ENCODE results near the gene MRPL20.
"Not testable (repeated sequence)": the region's sequence is repeated elsewhere in the genome, so short reads cannot be mapped to it uniquely, and the experiment has no call there.

The MRPL20 gene

GRCh38 chr1:1425753-1426495 lies 18.8 kb upstream of the MRPL20 start:
- DNase-seq: no peak

DNA sequence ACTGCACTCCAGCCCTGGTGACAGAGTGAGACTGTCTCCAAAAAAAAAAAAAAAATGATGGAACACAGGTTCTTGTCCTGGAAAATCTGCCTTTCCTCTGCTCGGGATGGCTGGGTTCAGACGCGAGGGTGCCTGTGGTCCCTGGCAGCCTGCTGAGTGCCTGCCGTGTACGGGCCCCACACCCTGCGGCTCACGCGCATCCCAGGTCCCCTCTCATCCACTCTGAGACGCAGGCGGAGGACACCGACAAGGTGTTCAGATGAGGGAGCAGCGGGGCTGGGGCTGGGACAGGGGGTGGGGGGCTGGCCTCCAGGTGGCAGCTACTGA lies 18.3 kb upstream of the MRPL20 start:
- no peak for DNase-seq

DNA sequence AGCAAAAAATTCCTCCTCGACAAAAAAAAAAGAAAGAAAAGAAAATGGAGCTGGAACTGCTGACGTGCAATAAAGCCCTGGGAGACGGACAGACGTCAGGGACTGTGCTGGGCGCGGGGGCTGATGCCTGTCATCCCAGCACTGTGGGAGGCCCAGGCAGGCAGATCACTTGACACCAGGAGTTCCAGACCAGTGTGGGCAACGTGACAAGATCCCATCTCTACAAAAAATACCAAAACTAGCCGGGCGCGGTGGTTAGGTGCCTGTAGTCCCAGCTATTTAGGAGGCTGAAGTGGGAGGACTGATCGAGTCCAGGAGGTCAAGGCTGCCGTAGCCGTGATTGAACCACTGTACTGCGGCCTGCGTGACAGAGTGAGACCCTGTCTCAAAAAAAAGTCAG lies 17.6 kb upstream of the MRPL20 start:
- DNase-seq: no peak

- no peak for DNase-seq
Observed at GRCh38 chr1:1423245-1423597, 16.1 kb upstream of the MRPL20 start.

- no peak for DNase-seq
Observed at GRCh38 chr1:1422465-1423244, 15.6 kb upstream of the MRPL20 start.

DNA sequence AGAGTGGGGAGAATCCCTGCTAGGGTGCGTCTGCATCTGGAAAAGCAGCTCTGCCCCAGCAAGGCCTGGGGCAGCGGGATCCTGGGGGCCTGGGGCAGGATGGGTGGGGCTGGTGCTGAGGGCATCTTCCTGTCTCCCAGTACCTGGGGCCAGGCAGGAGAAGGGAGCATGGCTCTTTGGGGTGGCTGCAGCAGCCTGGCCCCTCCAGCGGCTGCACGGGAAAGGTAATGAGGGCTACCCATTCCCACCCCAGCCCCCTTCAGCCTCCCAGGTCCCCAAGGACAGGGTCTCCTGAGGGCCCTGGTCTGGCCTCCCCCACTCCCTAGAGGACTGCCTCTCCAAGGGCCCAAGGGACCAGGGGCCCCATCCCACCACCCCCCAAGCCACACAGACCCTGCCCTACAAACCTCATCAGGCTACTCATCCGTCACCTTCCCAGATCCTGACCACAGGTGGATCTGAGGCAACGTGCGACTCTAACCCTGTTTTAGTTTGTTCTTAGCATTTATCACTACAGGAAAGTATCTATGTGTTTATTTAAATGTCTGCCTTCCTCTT lies 14.9 kb upstream of the MRPL20 start:
- DNase-seq: no peak

GRCh38 chr1:1421147-1421906 lies 14.2 kb upstream of the MRPL20 start, which contains the start of gene ANKRD65:
Gene ANKRD65, minus strand, starts transcription at chr1:1421276. Its CDS starts 271 bp downstream, at chr1:1421005.
- DNase-seq: peak; percentile 98

GRCh38 chr1:1420654-1421141 lies 13.6 kb upstream of the MRPL20 start:
- no peak for DNase-seq

DNA sequence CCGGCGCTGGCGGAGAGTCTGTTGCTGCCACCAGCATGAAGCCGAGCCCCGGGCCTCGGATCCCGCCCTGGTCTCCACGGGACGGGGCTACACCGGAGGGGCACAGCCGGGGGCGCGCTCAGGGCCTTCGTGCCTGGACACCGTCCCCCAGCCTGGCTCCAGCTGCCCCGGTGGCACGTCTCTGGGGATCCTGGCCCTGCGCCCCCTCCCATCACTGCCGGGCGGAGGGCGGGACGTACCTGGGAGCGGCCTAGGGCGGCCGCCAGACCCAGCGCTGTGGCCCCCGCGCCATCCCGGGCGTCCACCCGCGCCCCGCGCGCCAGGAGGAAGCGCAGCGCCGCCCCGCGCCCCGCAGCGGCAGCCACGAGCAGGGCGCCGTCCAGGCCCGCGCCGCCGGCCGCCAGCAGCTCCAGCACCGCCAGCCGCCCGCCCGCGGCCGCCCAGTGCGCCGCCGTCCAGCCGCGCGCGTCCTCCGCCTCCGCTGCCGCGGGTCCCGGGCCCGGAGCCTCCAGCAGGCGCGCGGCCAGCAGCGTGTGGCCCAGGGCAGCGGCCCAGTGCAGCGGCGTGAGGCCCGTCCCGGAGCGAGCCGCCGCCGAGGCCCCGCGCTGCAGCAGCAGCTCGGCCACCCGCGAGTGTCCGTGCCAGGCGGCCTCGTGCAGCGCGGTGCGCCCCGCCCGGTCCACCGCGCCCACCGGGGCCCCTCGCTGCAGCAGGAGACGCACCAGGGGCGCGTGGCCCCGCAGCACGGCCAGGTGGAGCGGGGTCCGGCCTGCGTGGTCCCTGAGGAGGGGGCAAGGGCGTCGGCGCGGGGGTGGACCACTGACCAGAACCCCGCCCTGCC lies 12.9 kb upstream of the MRPL20 start:
- DNase-seq: no peak

GRCh38 chr1:1419363-1419812 lies 12.3 kb upstream of the MRPL20 start:
- no peak for DNase-seq

DNA sequence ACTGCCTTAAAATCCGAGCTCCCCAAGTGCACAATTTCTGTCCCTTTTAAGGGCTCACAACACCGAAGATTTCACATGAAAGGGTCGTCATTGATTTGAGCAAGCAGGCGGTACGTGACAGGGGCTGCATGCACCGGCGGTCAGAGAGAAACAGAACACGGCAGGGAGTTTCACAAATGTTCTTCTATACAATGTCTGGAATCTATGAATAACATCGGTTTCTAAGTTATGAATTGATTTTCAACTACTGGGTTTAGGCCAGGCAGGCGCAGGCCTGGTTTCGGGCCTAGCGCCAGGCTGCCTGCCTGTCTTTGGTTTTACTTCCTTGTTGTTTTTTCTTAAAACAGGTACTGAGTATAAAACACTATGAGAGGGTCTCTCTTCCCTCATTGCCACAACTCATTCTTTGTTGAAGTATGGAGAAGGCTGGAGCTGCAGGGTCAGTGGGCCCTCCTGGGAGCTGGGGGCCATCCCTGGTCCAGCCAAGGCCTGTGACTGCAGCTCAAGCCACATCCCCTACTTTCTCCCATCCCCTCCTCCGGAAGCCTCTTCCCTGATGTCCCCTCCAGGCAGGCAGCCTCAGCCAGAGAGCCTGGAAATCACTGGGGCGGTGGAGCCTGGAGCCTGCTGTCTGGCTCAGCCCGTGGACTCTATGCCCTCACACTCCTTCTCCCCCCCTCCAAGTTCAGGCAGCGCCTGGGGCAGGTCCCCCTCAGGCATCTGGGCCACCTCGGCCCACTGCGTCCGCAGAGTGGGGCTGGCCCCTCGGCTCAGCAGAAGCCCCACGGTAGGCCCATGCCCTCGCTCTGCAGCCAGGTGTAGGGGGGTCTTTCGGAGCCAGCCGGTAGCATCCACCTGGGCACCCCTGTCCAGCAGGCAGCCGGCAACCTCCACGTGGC lies 11.6 kb upstream of the MRPL20 start:
- DNase-seq: no peak

GRCh38 chr1:1417825-1418463 lies 10.9 kb upstream of the MRPL20 start:
- DNase-seq: not testable (repeated sequence)

DNA sequence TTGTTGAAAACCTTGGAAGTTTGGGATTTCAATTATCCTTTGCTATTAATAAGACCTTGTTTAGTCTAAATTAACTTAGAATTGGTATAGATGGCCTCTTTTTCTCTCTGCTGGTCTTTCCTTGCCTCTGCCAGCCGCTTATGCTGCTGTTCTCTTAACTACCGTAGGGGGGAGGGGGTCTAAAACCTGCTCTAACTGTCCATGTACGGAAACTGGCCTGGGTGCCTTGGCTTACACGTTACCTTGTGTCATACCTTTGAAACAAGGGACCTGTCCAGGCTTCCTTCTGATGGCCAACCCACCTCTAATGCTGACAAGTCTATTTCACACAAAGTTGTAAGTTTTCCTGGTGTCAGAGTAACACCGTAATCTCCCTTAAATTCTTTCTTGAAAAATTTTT lies 10.3 kb upstream of the MRPL20 start:
- not testable (repeated sequence) for DNase-seq

DNA sequence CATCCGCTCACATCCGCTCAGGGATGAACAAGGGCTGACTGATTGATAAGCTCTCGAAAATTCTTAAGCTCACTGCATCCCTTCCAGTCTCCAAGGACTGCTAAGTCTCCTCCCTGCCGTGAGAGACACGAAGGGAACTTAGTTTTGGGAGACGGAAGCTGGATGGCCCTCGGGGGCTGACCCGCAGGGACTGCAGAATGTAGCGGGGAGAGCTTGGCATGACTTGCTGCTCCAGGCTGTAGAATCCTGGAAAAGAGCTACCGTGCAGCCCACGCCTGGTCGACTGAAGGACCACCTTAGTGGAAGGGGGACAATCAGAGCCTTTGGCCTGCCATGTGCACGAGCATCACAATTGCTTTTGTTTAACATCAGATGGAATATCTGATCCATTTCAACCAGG lies 8.7 kb upstream of the MRPL20 start:
- DNase-seq: no peak

GRCh38 chr1:1412311-1412902 lies 5.3 kb upstream of the MRPL20 start:
- DNase-seq: not testable (repeated sequence)

DNA sequence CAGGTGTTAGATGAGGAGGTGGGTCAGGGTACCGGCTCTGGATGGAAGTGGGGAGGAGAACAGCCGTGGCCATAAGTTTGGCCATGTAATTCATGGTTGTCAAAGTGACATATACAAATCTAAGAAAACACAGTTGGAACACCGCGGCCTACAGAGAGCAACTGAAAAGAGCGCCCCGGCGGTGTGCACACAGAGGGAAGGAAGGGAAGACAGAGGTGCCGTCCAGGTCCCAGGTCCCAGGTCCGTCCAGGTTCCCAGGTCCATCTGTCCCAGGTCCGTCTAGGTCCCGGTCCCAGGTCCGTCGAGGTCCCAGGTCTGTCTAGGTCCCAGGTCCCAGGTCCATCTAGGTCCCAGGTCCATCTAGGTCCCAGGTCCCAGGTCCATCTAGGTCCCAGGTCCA lies 4.5 kb upstream of the MRPL20 start:
- DNase-seq: no peak

DNA sequence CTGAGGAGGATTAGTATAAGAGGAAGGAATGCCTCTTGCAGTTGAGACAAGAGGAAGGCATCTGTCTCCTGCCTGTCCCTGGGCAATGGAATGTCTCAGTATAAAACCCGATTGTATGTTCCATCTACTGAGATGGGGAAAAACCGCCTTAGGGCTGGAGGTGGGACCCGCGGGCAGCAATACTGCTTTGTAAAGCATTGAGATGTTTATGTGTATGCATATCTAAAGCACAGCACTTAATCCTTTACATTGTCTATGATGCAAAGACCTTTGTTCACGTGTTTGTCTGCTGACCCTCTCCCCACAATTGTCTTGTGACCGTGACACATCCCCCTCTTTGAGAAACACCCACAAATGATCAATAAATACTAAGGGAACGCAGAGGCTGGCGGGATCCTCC lies 3.1 kb upstream of the MRPL20 start:
- DNase-seq: not testable (repeated sequence)

- DNase-seq: no peak
Observed at GRCh38 chr1:1407636-1408318, 684 bp upstream of the MRPL20 start.

- DNase-seq: no peak
Observed at GRCh38 chr1:1406101-1406820, 832 bp downstream of the MRPL20 start.

Measured in DMS153 (cell line).